Urothelium cell line (cell line): ENCODE data around the gene PHACTR4.
"Not testable (repeated sequence)": the region's sequence is repeated elsewhere in the genome, so short reads cannot be mapped to it uniquely, and the experiment has no call there.

ENCODE experiments used
- DNase-seq: peaks from one replicate; pipeline ENCODE4 v3.0.0; 2011; ENCODE audit warnings: low spot score, mixed read lengths
- FAIRE-seq: peaks from 2 replicates; lab custom pipeline; 2011; peaks lifted over from hg19 to GRCh38; lab: Jason Lieb, UNC

The PHACTR4 gene

GRCh38 chr1:28519946-28520725 lies 150.6 kb downstream of the PHACTR4 start:
- DNase-seq (no peak), FAIRE-seq (no peak)

- FAIRE-seq, DNase-seq: not testable (repeated sequence)
Observed at GRCh38 chr1:28520796-28521195, 151.3 kb downstream of the PHACTR4 start.

- no peak for DNase-seq
- FAIRE-seq = no peak
Observed at GRCh38 chr1:28521502-28522164, 152.1 kb downstream of the PHACTR4 start.

DNA sequence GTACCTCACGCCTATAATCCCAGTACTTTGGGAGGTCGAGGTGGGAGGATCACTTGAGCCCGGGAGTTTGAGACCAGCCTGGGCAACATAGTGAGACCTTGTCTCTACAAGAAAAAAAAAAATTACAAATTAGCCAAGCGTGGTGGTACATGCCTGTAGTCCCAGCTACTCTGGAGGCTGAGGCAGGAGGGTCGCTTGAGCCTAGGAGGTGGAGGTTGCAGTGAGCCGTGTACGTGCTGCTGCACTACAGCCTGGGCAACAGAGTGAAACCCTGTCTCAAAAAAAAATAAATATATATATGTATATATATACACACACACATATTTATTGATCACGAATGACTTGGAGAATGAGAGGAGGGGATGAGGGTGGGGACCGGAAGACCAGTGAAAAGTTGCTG lies 153.0 kb downstream of the PHACTR4 start:
- not testable (repeated sequence) for FAIRE-seq, DNase-seq

GRCh38 chr1:28525002-28525642 lies 155.6 kb downstream of the PHACTR4 start:
- not testable (repeated sequence) for FAIRE-seq, DNase-seq

DNA sequence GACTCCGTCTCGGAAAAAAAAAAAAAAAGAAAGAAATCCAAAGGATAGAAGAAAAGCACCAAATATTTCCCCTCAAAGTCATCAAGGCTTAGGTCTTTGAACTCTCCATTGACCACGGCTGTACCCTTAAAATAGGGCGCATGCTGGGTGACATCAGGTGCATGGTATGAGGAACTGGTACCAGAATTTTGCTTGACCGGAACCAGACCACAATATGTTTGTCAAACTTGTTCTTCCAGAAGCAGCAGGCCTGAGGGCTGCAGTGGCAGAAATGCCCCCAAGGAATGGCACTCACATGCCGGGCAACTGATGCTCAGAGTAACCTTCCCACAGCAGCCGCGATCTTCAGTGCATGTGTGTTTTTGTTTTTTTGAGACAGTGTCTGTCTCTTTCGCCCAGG lies 157.3 kb downstream of the PHACTR4 start:
- FAIRE-seq (no peak), DNase-seq (no peak)

DNA sequence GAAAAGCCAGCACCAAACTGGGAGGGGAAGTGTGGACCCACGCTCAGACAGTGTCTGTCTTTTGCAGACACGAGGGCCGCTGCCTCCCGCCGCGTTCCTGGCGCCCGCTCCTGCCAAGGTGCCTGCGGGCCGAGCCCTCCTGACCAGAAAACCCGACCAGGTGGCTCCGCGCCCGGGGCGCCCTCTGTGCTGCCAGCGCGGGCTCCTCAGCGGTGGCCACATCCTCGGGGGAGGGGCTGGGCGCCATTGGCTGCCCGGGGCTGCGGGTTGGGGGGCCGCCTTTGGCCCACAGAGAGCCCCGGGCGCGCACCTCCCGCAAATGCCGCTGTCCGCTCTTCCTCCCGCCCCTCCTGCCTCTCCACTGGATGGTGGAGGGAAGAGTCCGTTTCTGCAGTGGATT lies 160.9 kb downstream of the PHACTR4 start:
- FAIRE-seq (no peak), DNase-seq (no peak)

GRCh38 chr1:28534671-28535070 lies 165.1 kb downstream of the PHACTR4 start:
- FAIRE-seq (no peak), DNase-seq (no peak)

DNA sequence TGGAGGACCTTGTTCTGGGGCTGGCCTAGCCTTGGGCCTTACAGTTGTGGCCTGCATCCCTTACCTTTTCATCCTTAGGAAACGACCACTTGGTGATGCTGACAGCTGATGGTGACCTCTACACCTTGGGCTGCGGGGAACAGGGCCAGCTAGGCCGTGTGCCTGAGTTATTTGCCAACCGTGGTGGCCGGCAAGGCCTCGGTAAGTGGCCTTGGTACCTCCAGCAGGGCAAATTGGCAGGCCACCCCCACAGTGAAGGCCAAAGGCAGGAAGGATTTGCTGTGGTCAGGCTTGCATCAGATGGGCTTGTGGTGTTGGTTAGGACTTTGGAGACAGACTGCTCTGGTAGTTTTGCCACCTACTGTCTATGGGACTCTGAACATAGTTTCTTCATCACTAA lies 165.6 kb downstream of the PHACTR4 start:
- DNase-seq (no peak), FAIRE-seq (no peak)

DNA sequence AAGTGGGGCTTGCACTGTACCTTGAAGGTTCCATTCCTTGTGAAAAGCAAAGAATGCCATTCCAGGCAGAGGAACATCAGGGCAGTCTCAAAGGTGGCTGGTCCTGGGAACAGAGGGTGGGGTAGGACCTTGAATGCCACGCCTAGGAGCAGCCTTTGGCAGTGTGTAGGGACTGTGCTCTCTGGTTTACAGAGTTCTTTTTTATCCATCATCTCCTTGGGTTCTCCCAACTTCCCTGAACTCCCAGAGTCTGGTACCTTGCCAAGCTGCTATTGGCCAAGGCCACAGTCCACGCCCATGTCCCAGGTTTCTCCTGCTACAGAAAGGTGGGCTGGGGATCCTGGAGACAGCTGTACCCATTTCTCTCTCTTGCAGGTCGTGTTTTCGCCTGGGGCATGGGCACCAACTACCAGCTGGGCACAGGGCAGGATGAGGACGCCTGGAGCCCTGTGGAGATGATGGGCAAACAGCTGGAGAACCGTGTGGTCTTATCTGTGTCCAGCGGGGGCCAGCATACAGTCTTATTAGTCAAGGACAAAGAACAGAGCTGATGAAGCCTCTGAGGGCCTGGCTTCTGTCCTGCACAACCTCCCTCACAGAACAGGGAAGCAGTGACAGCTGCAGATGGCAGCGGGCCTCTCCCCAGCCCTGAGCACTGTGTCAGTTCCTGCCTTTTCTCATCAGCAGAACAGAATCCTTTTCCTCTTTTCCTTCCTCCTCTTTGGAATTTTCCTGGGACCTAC lies 168.1 kb downstream of the PHACTR4 start:
- FAIRE-seq (no peak), DNase-seq (no peak)

DNA sequence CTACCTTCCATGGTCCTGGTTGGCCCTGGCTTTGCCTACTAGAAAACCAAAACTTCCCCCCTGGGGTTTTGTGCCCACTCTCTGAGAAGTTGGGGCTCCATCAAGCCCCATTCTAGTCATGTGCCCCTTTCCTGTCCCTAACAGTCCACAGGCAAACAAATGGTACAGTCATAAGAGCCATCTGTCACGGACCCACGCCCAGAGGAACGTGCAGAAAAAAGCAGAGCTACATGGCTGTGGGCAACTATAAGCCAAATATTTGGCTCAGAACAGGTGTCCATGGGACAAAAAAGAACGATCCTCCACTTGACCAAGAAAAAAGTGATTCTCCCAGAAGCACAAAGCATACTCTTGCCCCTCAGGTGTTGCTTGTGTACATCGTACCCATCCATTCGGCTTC lies 168.7 kb downstream of the PHACTR4 start:
- no peak for FAIRE-seq
- no peak for DNase-seq

GRCh38 chr1:28540651-28541050 lies 171.1 kb downstream of the PHACTR4 start:
- no peak for DNase-seq

GRCh38 chr1:28541414-28542015 lies 172.0 kb downstream of the PHACTR4 start:
- not testable (repeated sequence) for DNase-seq, FAIRE-seq

More at GRCh38 chr1:28540651-28541050, 171.1 kb downstream of the PHACTR4 start:
- no peak for FAIRE-seq

DNA sequence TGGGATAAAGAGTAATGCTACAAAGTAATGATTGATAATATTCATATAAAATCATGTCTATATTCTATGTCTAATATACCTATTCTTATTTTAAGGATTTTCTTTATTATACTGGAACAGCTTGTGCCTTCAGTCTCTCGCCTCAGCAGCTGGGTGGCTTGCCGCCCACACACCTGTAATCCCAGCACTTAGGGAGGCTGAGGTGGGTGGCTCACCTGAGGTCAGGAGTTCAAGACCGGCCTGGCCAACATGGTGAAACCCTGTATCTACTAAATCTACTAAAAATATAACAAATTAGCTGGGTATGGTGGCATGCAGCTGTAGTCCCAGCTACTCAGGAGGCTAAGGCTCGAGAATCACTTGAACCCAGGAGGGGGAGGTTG lies 175.7 kb downstream of the PHACTR4 start:
- no peak for FAIRE-seq
- DNase-seq = no peak

- no peak for FAIRE-seq
- no peak for DNase-seq
Observed at GRCh38 chr1:28548318-28548717, 178.8 kb downstream of the PHACTR4 start.
